Right lobe of liver (tissue), 6 donors: ENCODE results near the gene TGM6. TPM values are rescaled to one million over a fixed set of nuclear protein-coding genes. Genes with fewer than 3 reads are reported as not detected.
"Not testable (repeated sequence)": the region's sequence is repeated elsewhere in the genome, so short reads cannot be mapped to it uniquely, and the experiment has no call there.

Experiments
- ATAC-seq, 4 donors: fragments of 200-7000 bp; cut with Tn5 transposase; one replicate each; pipeline ENCODE4 v1.9.1; 2020; ENCODE audit warnings: mild to moderate bottlenecking in 4 of 4, moderate library complexity in 4 of 4
- DNase-seq, 3 donors: peaks; one replicate each; pipeline ENCODE4 v3.0.0-alpha.2; 2020
- H3K27ac ChIP-seq, 3 donors: fragments of 200-600 bp; one replicate each; pipeline ENCODE4 v1.8.0; 2022
- H3K27me3 ChIP-seq, 2 donors: fragments of 200-600 bp; one replicate each; pipeline ENCODE4 v1.8.0; 2022
- H3K36me3 ChIP-seq, 4 donors: fragments of 200-600 bp; sonication (generic) in 1 of 4; one replicate each; pipeline versions ENCODE4 v1.5.1 to v1.8.0; 2017 to 2022; ENCODE audit warnings: control low read depth in 1 of 4
- H3K4me1 ChIP-seq, 4 donors: fragments of 200-600 bp; sonication (generic) in 1 of 4; one replicate each; pipeline versions ENCODE4 v1.5.1 to v1.8.0; 2017 to 2022; ENCODE audit warnings: control low read depth in 1 of 4
- H3K4me3 ChIP-seq, 3 donors: fragments of 200-600 bp; one replicate each; pipeline ENCODE4 v1.8.0; 2022
- H3K9me3 ChIP-seq, 4 donors: fragments of 200-600 bp; sonication (generic) in 1 of 4; one replicate each; pipeline versions ENCODE4 v1.5.1 to v1.8.0; 2017 to 2022; ENCODE audit warnings: control low read depth in 1 of 4
- POLR2A ChIP-seq: fragments of 450-650 bp; IDR thresholded peaks from one replicate; pipeline ENCODE4 v1.6.1; 2017; ENCODE audit warnings: antibody characterized with exemption, mild to moderate bottlenecking
- WGBS: methylation state at CpG from one replicate; pipeline ENCODE4 v1.1.6; 2018; ENCODE audit warnings: low coverage, low lambda C conversion rate; ENCODE audit not compliant: insufficient coverage; ENCODE audit errors: missing lambda C conversion rate; 5-methylcytosine and 5-hydroxymethylcytosine counted together
- intact Hi-C, 2 donors: fragments of 100-400 bp; cut with DNase I; formaldehyde crosslinking; loops; one replicate each; pipeline versions ENCODE4 v1.11.2 to v1.14.1; 2022
- total RNA-seq, 6 experiments: library from RNA; depleted of rRNA in 2 of 6; stranded (reverse); fragments of >200 nt in 2 of 6; fragmentation: NEBNext Ultra II Directional in 3 of 6; extraction: Animal tissue kit (Norgen Biotek cat#: 25700) in 3 of 6; gene quantifications; one replicate each; pipeline versions ENCODE4 v1.1.0 to v1.2.4, GENCODE V29; 2016 to 2023
- TF ChIP-seq, protein P1 (sequence below), 4 donors: fragments of 200-600 bp in 3 of 4; fragments of 450-650 bp in 1 of 4; IDR thresholded peaks; one replicate each; pipeline versions ENCODE4 v1.5.1 to v1.8.0; 2016 to 2022; ENCODE audit warnings: antibody characterized with exemption in 4 of 4, mild to moderate bottlenecking in 2 of 4
- donor health status: DM: no; HTN: yes; CAD: no.
- donor health status: DM: no; HTN: no; CAD: no.
- donor health status: DM: no; HTN: no; CAD: no.
- donor health status: DM: no; HTN: yes; CAD: no.
- donor health status: DM: no; HTN: yes; CAD: no.

Gene TGM6
- total RNA-seq, 6 experiments from 2014 or later = not detected

DNA sequence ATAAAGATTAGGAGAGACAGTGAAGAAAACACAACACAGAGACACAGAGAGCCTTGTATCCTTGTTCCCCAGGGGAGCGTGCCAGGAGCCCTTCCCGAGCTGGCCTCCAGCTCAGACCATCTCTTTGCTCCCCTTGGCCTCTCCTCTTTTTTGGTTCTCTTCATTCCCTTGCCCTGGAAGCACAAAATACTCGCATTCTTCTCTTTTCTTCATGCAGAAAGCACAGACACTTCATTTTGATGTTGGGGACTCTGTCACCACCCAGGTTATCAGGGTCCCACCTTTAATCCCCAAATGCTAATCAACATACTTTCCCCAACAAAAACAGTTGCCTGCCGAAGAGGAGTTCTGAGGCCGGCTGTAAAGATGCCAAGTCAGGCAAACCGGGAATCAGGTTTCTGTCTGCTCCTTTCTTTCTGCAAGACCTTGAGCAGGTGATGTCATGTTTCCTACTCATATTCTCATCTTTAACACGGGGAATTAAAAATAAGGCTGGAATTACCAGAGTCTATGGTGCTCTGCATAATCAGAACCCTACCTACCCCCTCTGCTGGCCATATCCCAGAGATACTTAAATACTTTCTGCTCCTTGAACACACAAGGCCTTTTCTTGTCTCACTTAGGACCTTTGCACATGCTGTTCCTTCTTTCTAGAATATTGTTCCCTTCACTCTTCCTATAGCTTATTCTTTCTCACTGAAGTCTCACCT, 21.7 kb downstream of the TGM6 start:
- intact Hi-C loops = no loop called here
- TF ChIP-seq, protein P1, sequence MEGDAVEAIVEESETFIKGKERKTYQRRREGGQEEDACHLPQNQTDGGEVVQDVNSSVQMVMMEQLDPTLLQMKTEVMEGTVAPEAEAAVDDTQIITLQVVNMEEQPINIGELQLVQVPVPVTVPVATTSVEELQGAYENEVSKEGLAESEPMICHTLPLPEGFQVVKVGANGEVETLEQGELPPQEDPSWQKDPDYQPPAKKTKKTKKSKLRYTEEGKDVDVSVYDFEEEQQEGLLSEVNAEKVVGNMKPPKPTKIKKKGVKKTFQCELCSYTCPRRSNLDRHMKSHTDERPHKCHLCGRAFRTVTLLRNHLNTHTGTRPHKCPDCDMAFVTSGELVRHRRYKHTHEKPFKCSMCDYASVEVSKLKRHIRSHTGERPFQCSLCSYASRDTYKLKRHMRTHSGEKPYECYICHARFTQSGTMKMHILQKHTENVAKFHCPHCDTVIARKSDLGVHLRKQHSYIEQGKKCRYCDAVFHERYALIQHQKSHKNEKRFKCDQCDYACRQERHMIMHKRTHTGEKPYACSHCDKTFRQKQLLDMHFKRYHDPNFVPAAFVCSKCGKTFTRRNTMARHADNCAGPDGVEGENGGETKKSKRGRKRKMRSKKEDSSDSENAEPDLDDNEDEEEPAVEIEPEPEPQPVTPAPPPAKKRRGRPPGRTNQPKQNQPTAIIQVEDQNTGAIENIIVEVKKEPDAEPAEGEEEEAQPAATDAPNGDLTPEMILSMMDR (IDR thresholded peaks at IDR 0.05) = peak; percentile 22 to 37 (median 28)
- TF ChIP-seq POLR2A = no peak
- H3K36me3 ChIP-seq = no peaks in the 10 kb centered on the region
- no peak overlapping the region for H3K27ac ChIP-seq
- DNase-seq (no peak), ATAC-seq (peak in 2 of 4 donors; percentile 53 to 58)
- H3K4me1 ChIP-seq = no peaks in the 10 kb centered on the region
- no peaks in the 10 kb centered on the region for H3K27me3 ChIP-seq
- WGBS = 54% methylated on average over 7 of the region's 7 CpGs
- H3K4me3 ChIP-seq = no peak overlapping the region
- H3K9me3 ChIP-seq = peaks cover 0 to 7% (median 0%) of the 10 kb centered on the region in 4 donors

DNA sequence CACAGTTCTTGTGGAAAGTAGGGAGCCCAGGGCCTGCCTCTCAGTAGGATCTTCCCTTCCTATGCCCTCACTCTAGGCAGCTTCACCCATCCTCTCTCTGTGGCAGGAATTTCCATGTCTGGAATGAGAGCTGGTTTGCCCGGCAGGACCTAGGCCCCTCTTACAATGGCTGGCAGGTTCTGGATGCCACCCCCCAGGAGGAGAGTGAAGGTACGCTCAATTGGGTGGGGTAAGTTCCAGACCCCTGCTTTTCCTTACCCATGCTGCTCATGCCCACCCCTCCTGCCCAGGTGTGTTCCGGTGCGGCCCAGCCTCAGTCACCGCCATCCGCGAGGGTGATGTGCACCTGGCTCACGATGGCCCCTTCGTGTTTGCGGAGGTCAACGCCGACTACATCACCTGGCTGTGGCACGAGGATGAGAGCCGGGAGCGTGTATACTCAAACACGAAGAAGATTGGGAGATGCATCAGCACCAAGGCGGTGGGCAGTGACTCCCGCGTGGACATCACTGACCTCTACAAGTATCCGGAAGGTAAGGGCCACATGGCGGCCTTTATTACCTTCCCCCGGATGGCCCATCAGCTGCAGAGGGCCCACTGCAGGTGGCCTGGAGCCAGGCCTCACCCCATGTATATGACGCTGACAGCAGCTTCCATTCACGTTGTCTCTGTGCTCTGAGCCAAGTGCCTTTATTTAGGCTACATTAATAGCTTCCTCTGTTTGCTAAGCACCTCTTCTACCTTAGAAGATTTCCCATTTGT, 22.8 kb downstream of the TGM6 start:
- 79% methylated on average over 4 of the region's 24 CpGs for WGBS
- TF ChIP-seq POLR2A = no peak
- TF ChIP-seq, protein P1 (IDR thresholded peaks at IDR 0.05) = no peak
- no peaks in the 10 kb centered on the region for H3K27me3 ChIP-seq
- ATAC-seq (no peak), DNase-seq (no peak)
- H3K9me3 ChIP-seq = peaks cover 0 to 7% (median 0%) of the 10 kb centered on the region in 4 donors
- no peaks in the 10 kb centered on the region for H3K4me1 ChIP-seq
- no peaks in the 10 kb centered on the region for H3K36me3 ChIP-seq
- intact Hi-C loops = no loop called here
- H3K27ac ChIP-seq = no peak overlapping the region
- H3K4me3 ChIP-seq = no peak overlapping the region

DNA sequence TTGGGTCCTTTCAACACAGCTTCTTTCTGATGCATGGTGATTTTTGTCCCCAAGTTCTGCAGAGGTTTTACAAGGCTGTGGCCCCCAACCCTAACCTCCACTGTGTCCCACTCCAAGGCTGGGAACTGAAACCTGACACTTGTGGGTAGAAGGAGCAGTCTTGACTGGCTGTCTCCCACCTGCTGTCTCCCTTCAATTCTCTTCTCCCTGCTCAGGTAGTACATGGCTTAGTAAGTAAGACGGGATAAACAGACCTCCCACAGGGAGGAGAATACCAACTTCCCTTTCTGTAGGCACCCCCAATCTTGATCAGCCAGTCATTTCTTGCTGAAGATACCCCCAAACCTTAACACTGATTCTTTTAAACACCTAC, 25.0 kb downstream of the TGM6 start:
- Histone ChIP-seq H3K9me3 (peaks cover 0 to 7% (median 0%) of the 10 kb centered on the region in 4 donors), H3K27ac (no peak overlapping the region), H3K4me3 (no peak overlapping the region), H3K27me3 (no peaks in the 10 kb centered on the region), H3K36me3 (no peaks in the 10 kb centered on the region), H3K4me1 (no peaks in the 10 kb centered on the region)
- intact Hi-C loops = no loop called here
- 80% methylated on average over 1 of the region's 1 CpG for WGBS
- no peak for DNase-seq
- TF ChIP-seq POLR2A = no peak
- TF ChIP-seq, protein P1 (IDR thresholded peaks at IDR 0.05) = no peak
- no peak for ATAC-seq

DNA sequence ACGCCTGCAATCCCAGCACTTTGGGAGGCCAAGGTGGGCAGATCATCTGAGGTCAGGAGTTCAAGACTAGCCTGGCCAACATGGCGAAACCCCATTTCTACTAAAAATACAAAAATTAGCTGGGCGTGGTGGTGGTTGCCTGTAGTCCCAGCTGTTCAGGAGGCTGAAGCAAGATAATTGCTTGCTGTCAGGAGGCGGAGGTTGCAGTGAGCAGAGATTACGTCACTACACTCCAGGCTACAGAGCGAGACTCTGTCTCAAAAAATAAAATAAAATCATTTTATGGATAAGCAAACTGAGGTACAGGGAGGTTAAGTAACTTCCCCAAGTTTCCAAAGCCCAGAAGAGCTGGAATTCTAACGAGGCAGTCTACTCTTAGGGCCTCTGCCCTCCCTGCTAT, 26.7 kb downstream of the TGM6 start:
- DNase-seq, H3K27ac ChIP-seq, ATAC-seq, H3K27me3 ChIP-seq, H3K36me3 ChIP-seq, H3K4me3 ChIP-seq, H3K9me3 ChIP-seq, H3K4me1 ChIP-seq, intact Hi-C loops: not testable (repeated sequence)
- 63% methylated on average over 7 of the region's 7 CpGs for WGBS

DNA sequence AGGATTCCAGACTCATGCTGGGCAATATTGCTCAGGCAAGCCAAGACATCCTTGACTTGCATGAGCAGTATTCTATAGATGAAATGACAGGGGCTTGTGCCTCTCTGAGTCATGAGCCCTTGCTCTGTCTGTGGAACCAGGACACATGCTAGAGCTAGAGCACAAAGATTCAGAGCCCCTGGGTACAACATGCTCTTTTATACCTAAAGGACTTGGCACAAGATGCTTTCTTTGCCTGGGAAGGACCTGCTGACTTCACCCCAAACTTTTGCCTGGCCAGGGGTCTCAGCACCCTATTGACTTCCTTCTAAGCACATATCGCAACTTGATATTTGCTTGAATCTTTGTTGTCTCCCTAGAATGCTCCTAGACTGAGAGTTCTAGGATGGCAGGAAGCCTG, 27.4 kb downstream of the TGM6 start:
- H3K27ac ChIP-seq = no peak overlapping the region
- H3K4me1 ChIP-seq = no peaks in the 10 kb centered on the region
- ATAC-seq = no peak
- TF ChIP-seq POLR2A = no peak
- TF ChIP-seq, protein P1 (IDR thresholded peaks at IDR 0.05) = no peak
- H3K4me3 ChIP-seq = no peak overlapping the region
- 100% methylated on average over 1 of the region's 1 CpG for WGBS
- no peaks in the 10 kb centered on the region for H3K27me3 ChIP-seq
- DNase-seq = no peak
- intact Hi-C loops = no loop called here
- H3K9me3 ChIP-seq = peaks cover 0 to 7% (median 0%) of the 10 kb centered on the region in 4 donors
- no peaks in the 10 kb centered on the region for H3K36me3 ChIP-seq
